ENCODE measurements around the gene AMH.

- TF ChIP-seq, protein P1, sequence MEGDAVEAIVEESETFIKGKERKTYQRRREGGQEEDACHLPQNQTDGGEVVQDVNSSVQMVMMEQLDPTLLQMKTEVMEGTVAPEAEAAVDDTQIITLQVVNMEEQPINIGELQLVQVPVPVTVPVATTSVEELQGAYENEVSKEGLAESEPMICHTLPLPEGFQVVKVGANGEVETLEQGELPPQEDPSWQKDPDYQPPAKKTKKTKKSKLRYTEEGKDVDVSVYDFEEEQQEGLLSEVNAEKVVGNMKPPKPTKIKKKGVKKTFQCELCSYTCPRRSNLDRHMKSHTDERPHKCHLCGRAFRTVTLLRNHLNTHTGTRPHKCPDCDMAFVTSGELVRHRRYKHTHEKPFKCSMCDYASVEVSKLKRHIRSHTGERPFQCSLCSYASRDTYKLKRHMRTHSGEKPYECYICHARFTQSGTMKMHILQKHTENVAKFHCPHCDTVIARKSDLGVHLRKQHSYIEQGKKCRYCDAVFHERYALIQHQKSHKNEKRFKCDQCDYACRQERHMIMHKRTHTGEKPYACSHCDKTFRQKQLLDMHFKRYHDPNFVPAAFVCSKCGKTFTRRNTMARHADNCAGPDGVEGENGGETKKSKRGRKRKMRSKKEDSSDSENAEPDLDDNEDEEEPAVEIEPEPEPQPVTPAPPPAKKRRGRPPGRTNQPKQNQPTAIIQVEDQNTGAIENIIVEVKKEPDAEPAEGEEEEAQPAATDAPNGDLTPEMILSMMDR (conservative IDR thresholded peaks at IDR 0.05; ENCODE audit: low read length): 0 out of 2 replicates have a peak, but pooled peaks have one; percentile 16
- no peak for TF ChIP-seq EZH2phosphoT487 (IDR thresholded peaks at IDR 0.05; ENCODE audit: borderline replicate concordance, low read depth, low read length)
Observed at GRCh38 chr19:2232286-2233151, 16.6 kb upstream of the AMH start.
